Endothelial cell of umbilical vein (primary cell): ENCODE data around the gene CDC42EP3. TPM values are rescaled to one million over a fixed set of nuclear protein-coding genes. Genes with fewer than 3 reads are reported as not detected.
A peak's percentile ranks its signal among the peaks of the same experiment; 100 is the strongest.

Experiments
- BruUV-seq: library from RNA; stranded (reverse); fragments of 400-500 nt; replicated peaks from 2 replicates; lab custom pipeline; 2021; lab: Mats Ljungman, UMichigan
- CTCF ChIA-PET: fragments of 300-600, 350-600 bp; sonication (Branson Sonifier 250); formaldehyde crosslinking; loops from one replicate; lab custom pipeline; 2021; ENCODE audit warnings: antibody characterized with exemption, inconsistent platforms; lab: Charles Lee
- POLR2A ChIA-PET: fragments of 300-600, 350-600 bp; sonication (Branson Sonifier 250); formaldehyde crosslinking; loops from one replicate; lab custom pipeline; 2021; ENCODE audit warnings: antibody characterized with exemption, inconsistent platforms; lab: Charles Lee
- DNase-seq: peaks from one replicate; pipeline ENCODE4 v3.0.0-alpha.2; 2011; ENCODE audit warnings: low read depth, low spot score
- FAIRE-seq: peaks from 2 replicates; lab custom pipeline; 2011; peaks lifted over from hg19 to GRCh38; lab: Jason Lieb, UNC
- H2AFZ ChIP-seq: 2 replicates; pipeline ENCODE4 v1.6.0; 2012; ENCODE audit warnings: low read depth, low read length, control low read depth, inconsistent platforms
- H3K27ac ChIP-seq: 2 replicates; pipeline ENCODE4 v1.5.1; 2011; ENCODE audit warnings: low read depth, mild to moderate bottlenecking, control low read depth, low read length, moderate library complexity; ENCODE audit not compliant: insufficient read depth
- H3K27me3 ChIP-seq, 2 experiments: 2 replicates each; pipeline versions ENCODE4 v1.6.0 to v1.6.1; 2011; ENCODE audit warnings: low read length in 2 of 2, mixed read lengths in 1 of 2; ENCODE audit not compliant: control insufficient read depth in 2 of 2, insufficient read depth in 2 of 2
- H3K36me3 ChIP-seq, 2 experiments: 2 replicates in 1 of 2; 3 replicates in 1 of 2; pipeline ENCODE4 v1.5.1; 2011; ENCODE audit warnings: low read length in 2 of 2, mild to moderate bottlenecking in 1 of 2, moderate library complexity in 1 of 2; ENCODE audit not compliant: control insufficient read depth in 2 of 2, insufficient read depth in 2 of 2; ENCODE audit errors: extremely low read depth in 1 of 2
- H3K4me1 ChIP-seq: 3 replicates; pipeline ENCODE4 v1.5.1; 2011; ENCODE audit warnings: mild to moderate bottlenecking, low read length; ENCODE audit not compliant: control insufficient read depth, insufficient read depth; ENCODE audit errors: extremely low read depth
- H3K4me2 ChIP-seq: 2 replicates; pipeline ENCODE4 v1.6.1; 2011; ENCODE audit warnings: low read length, control low read depth, mixed read lengths; ENCODE audit not compliant: insufficient read depth
- H3K4me3 ChIP-seq, 3 experiments: fragments of 200-600 bp in 1 of 3; sonication (generic), shearing (Covaris generic) in 1 of 3; replicated peaks in 1 of 3; 2 replicates each; pipeline ENCODE4 v1.5.1; 2011 to 2016; ENCODE audit warnings: control low read depth in 3 of 3, low read length in 3 of 3, mild to moderate bottlenecking in 2 of 3, inconsistent platforms in 1 of 3, low read depth in 1 of 3, moderate library complexity in 1 of 3; ENCODE audit not compliant: insufficient read depth in 1 of 3
- H3K79me2 ChIP-seq: 2 replicates; pipeline ENCODE4 v1.6.0; 2012; ENCODE audit warnings: low read length, inconsistent platforms; ENCODE audit not compliant: control insufficient read depth, insufficient read depth
- H3K9ac ChIP-seq: replicated peaks from 2 replicates; pipeline ENCODE3; 2011; ENCODE audit warnings: low read length, control low read depth; ENCODE audit not compliant: insufficient read depth; ENCODE audit errors: extremely low read depth
- H3K9me1 ChIP-seq: replicated peaks from 3 replicates; pipeline ENCODE4 v1.6.0; 2011; ENCODE audit warnings: mild to moderate bottlenecking, low read length; ENCODE audit not compliant: control insufficient read depth, insufficient read depth; ENCODE audit errors: extremely low read depth
- H3K9me3 ChIP-seq: replicated peaks from 2 replicates; pipeline ENCODE4 v1.5.1; 2012; ENCODE audit warnings: low read length, inconsistent platforms; ENCODE audit not compliant: control insufficient read depth, insufficient read depth
- H4K20me1 ChIP-seq: replicated peaks from 2 replicates; pipeline ENCODE3; 2011; ENCODE audit warnings: mild to moderate bottlenecking, low read length; ENCODE audit not compliant: control insufficient read depth, insufficient read depth; ENCODE audit errors: extremely low read depth
- EZH2 ChIP-seq: IDR thresholded peaks from 2 replicates; pipeline ENCODE4 v1.6.1; 2012; ENCODE audit warnings: borderline replicate concordance, low read depth, mild to moderate bottlenecking, moderate library complexity, low read length, inconsistent platforms; ENCODE audit not compliant: severe bottlenecking
- FOS ChIP-seq: IDR thresholded peaks from 2 replicates; pipeline ENCODE4 v1.6.1; 2011; ENCODE audit warnings: mild to moderate bottlenecking, low read length, moderate library complexity, borderline replicate concordance; ENCODE audit not compliant: insufficient read depth
- GATA2 ChIP-seq: IDR thresholded peaks from 2 replicates; pipeline ENCODE4 v1.7.0; 2011; ENCODE audit warnings: low read depth, mild to moderate bottlenecking, moderate library complexity, mixed read lengths, low read length; ENCODE audit not compliant: insufficient read length, insufficient read depth
- JUN ChIP-seq: IDR thresholded peaks from 2 replicates; pipeline ENCODE4 v1.6.1; 2011; ENCODE audit warnings: borderline replicate concordance, low read depth; ENCODE audit not compliant: insufficient read length, insufficient read depth
- MYC ChIP-seq: IDR thresholded peaks from one replicate; pipeline ENCODE4 v1.6.1; 2011; ENCODE audit warnings: mild to moderate bottlenecking, low read depth, low read length
- POLR2A ChIP-seq: IDR thresholded peaks from 2 replicates; pipeline ENCODE4 v1.6.1; 2012; ENCODE audit warnings: low read depth, mild to moderate bottlenecking, control low read depth, low read length
- POLR2AphosphoS5 ChIP-seq: IDR thresholded peaks from 2 replicates; pipeline ENCODE4 v1.6.1; 2012; ENCODE audit warnings: low read depth, mild to moderate bottlenecking, control low read depth, low read length, moderate library complexity; ENCODE audit not compliant: insufficient read depth
- dilution Hi-C: fragments of 300-500 bp; cut with MboI; formaldehyde crosslinking; loops from one replicate; pipeline ENCODE4 v1.15.0; 2019; ENCODE audit warnings: low sequenced_read_pairs; ENCODE audit not compliant: extremely low pct_ligation_motif_present
- intact Hi-C: fragments of 100-400 bp; cut with micrococcal nuclease; formaldehyde crosslinking; loops from one replicate; pipeline ENCODE4 v1.10.0; 2022
- polyA plus RNA-seq, 4 experiments: library from polyadenylated mRNA; depleted of rRNA in 3 of 4; stranded (reverse) in 3 of 4; unstranded in 1 of 4; fragments of >200 nt; gene quantifications; 2 replicates each; pipeline versions ENCODE4 v1.2.1 to v1.2.3, GENCODE V29; 2011 to 2012; ENCODE audit warnings: missing spikeins in 1 of 4
- total RNA-seq: library from RNA; stranded (reverse); gene quantifications from 2 replicates; pipeline ENCODE4 v1.2.3, GENCODE V29; 2021
- TF ChIP-seq, protein P1 (sequence below): IDR thresholded peaks from 2 replicates; pipeline ENCODE4 v1.6.1; 2011; ENCODE audit not compliant: insufficient read depth, insufficient read length
- TF ChIP-seq, protein P2 (sequence below), 2 donors: IDR thresholded peaks; 1 replicate in 1 of 2; 2 replicates in 1 of 2; pipeline ENCODE4 v1.5.1; 2011; ENCODE audit warnings: low read length in 2 of 2, mild to moderate bottlenecking in 2 of 2, moderate library complexity in 2 of 2, control low read depth in 1 of 2, inconsistent platforms in 1 of 2, low read depth in 1 of 2; ENCODE audit not compliant: insufficient read depth in 1 of 2; ENCODE audit errors: extremely low read depth in 1 of 2

CDC42EP3 gene
- total and polyA plus RNA-seq, 2 donors (not counting 3 experiments of a cell fraction or from before 2014, with no cell fraction given) = 14.6 to 54.7 TPM

DNA sequence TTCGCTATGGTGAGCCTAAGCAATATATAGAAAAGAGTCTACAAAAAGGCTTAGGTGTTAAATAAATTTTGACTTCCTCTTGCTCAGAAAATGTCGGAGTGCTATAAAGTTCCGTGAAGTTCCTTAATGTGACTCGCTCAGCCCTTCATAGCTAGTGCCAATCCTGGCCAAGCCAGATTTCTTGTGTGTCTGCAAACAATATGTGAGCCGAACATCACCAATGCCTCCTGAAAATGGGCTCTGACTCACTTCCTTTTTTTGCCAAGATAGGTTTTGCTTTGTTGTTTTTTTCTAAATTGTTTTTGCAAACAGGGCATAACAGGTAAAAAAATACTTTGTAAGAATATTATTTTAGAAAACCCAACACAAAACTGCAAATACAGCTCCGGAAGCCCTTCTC is 26.1 kb downstream of the CDC42EP3 start:
- Histone ChIP-seq H3K4me1 (peaks cover 71% of the 10 kb centered on the region), H3K79me2 (peaks cover 59% of the 10 kb centered on the region), H3K4me3 (no peak overlapping the region), H4K20me1 (no peaks in the 10 kb centered on the region), H3K27ac (peak overlapping the region; percentile 48), H3K9ac (no peak overlapping the region), H3K9me3 (no peaks in the 10 kb centered on the region), H3K36me3 (peaks cover 0 to 3% of the 10 kb centered on the region in 2 experiments), H2AFZ (no peak overlapping the region), H3K9me1 (no peaks in the 10 kb centered on the region), H3K4me2 (peak overlapping the region; percentile 45), H3K27me3 (no peaks in the 10 kb centered on the region)
- dilution Hi-C loops = no loop called here
- CTCF ChIA-PET = interaction anchor here (1.2 to 3.8 kb wide), 6 partner anchors 12 to 232 kb away, joined by 3 to 25 read pairs (median 6); no protein-coding TSS in a partner anchor
- FAIRE-seq = peak; percentile 95
- intact Hi-C loops = loop anchor here (1.0 to 5.0 kb wide), 5 partner anchors 8 to 232 kb away; partner anchors contain the start of gene CDC42EP3
- peak; percentile 75 for TF ChIP-seq FOS
- TF ChIP-seq POLR2AphosphoS5 = no peak
- TF ChIP-seq MYC = no peak
- no peak for TF ChIP-seq EZH2
- peak; percentile 22 for TF ChIP-seq POLR2A
- TF ChIP-seq GATA2 = peak; percentile 20
- TF ChIP-seq, protein P1, sequence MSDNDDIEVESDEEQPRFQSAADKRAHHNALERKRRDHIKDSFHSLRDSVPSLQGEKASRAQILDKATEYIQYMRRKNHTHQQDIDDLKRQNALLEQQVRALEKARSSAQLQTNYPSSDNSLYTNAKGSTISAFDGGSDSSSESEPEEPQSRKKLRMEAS = no peak
- TF ChIP-seq, protein P2, sequence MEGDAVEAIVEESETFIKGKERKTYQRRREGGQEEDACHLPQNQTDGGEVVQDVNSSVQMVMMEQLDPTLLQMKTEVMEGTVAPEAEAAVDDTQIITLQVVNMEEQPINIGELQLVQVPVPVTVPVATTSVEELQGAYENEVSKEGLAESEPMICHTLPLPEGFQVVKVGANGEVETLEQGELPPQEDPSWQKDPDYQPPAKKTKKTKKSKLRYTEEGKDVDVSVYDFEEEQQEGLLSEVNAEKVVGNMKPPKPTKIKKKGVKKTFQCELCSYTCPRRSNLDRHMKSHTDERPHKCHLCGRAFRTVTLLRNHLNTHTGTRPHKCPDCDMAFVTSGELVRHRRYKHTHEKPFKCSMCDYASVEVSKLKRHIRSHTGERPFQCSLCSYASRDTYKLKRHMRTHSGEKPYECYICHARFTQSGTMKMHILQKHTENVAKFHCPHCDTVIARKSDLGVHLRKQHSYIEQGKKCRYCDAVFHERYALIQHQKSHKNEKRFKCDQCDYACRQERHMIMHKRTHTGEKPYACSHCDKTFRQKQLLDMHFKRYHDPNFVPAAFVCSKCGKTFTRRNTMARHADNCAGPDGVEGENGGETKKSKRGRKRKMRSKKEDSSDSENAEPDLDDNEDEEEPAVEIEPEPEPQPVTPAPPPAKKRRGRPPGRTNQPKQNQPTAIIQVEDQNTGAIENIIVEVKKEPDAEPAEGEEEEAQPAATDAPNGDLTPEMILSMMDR (IDR thresholded peaks at IDR 0.05; ENCODE audit: extremely low read depth in 1 of 2, insufficient read depth in 1 of 2, low read depth in 1 of 2, low read length in 2 of 2) = no peak
- peak; percentile 80 for TF ChIP-seq JUN
- DNase-seq = peak; percentile 76
- POLR2A ChIA-PET = no interaction called here
- no TSS peak for BruUV-seq
